ENCODE data around the gene DTNA.
"Not testable (repeated sequence)": the region's sequence is repeated elsewhere in the genome, so short reads cannot be mapped to it uniquely, and the experiment has no call there.

The DTNA gene

GRCh38 chr18:34709750-34710441 lies at the start of gene DTNA:
Gene DTNA (plus strand): TSS chr18:34710298. CDS start chr18:34755977, 45,679 bp downstream.
- no peak for DNase-seq

GRCh38 chr18:34660572-34660971 lies 49.5 kb upstream of the DTNA start:
- DNase-seq = peak; percentile 23

GRCh38 chr18:34661464-34662087 lies 48.5 kb upstream of the DTNA start:
- peak; percentile 70 for DNase-seq

GRCh38 chr18:34676816-34677574 lies 33.1 kb upstream of the DTNA start:
- no peak for DNase-seq

- not testable (repeated sequence) for DNase-seq
Observed at GRCh38 chr18:34689750-34690149, 20.3 kb upstream of the DTNA start.

GRCh38 chr18:34691614-34692013 lies 18.5 kb upstream of the DTNA start:
- no peak for DNase-seq

GRCh38 chr18:34694591-34695165 lies 15.4 kb upstream of the DTNA start:
- no peak for DNase-seq

GRCh38 chr18:34695310-34695709 lies 14.8 kb upstream of the DTNA start:
- no peak for DNase-seq

DNA sequence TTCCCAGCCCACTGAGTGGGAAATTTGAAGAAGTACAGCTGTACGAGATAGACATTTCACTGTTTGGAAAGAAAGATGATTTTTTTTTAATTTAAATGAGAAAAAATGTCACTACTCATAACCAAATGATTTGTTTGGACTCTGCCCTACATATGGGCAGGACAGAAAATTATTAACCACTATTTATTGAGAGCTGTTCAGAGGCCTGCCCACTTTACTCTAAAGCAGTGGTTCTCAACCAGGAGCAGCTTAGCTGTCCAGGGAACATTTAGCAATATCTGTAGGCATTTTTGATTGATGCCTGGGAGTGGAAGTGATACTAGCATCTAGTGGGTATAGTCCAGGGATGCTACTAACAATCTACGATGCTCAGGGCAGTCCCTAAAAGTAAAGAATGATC lies 13.4 kb upstream of the DTNA start:
- DNase-seq = no peak

DNA sequence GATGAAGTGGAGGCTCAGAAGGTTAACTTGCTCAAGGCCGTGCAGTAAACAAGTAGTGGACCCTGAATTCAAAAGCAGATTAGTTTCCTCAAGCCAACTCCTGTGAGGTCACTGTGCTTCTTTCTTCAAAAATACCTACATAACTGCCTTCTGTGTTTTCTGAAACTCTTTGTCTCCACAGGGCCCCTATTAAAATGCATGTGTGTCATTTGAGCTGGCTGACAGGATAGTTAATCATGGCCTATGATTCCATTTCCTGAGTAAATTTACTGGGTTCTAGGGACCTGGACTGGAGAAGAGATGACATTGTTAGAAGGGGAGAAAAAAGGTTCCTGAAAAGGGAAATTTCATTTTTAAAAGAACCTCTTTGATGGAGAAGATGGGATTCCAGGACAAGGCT lies 12.9 kb upstream of the DTNA start:
- no peak for DNase-seq

- DNase-seq = no peak
Observed at GRCh38 chr18:34697891-34698290, 12.2 kb upstream of the DTNA start.

- no peak for DNase-seq
Observed at GRCh38 chr18:34701911-34702310, 8.2 kb upstream of the DTNA start.

DNA sequence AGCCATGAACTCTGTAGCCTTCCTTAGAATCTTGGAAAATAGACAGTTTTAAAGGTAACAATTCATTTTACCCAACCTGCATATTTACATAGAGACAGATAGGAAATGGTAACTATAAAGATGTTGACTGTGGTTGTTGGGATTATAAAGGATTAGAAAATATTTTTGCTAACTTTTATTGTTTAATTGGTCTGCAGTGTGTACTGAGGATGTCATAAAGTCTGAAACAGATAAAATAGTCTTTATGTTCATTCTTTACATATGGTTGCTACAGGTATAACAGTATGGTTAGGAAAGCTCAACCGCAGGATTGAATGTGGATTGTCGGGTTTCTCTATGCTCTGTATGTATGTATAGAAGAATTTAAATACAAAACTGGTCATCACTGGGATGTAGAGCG lies 7.3 kb upstream of the DTNA start:
- no peak for DNase-seq

GRCh38 chr18:34704074-34704473 lies 6.0 kb upstream of the DTNA start:
- no peak for DNase-seq

DNA sequence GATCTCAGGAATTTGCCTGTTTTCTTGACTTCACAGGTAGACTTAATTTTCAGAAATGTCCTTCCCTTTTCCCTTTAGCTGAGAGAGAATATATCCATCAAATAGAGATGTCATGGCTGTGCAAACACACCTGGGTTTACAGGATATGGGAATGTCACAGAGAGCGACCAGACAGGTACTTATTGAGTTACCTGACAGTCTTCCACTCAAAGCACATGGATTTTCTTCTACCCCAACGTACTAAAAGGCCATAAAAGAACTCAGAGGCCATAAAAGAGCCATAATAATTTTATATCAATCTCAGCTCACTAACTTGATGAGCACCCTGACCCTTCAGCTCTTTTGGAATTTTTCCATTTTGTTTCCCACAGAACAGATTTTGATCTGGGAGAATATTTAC lies 5.3 kb upstream of the DTNA start:
- DNase-seq = no peak

GRCh38 chr18:34707670-34708069 lies 2.4 kb upstream of the DTNA start:
- no peak for DNase-seq

GRCh38 chr18:34709104-34709503 lies 994 bp upstream of the DTNA start:
- DNase-seq = no peak

GRCh38 chr18:34710458-34710914 lies 388 bp downstream of the DTNA start:
- DNase-seq = no peak

- no peak for DNase-seq
Observed at GRCh38 chr18:34710934-34711333, 836 bp downstream of the DTNA start.

DNA sequence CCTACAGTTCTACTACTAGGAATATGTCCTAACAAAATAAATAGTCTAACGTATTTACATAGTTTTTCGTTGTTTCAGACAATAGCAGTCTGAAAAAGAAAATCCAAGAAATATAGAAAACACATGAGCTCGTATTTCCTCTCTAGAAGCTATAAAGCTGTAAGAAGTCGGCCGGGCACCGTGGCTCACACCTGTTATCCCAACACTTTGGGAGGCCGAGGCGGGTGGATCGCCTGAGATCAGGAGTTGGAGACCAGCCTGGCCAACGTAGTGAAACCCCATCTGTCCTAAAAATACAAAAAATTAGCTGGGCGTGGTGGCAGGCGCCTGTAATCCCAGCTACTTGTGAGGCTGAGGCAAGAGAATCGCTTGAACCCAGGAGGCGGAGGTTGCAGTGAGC lies 6.0 kb downstream of the DTNA start:
- DNase-seq = not testable (repeated sequence)

DNA sequence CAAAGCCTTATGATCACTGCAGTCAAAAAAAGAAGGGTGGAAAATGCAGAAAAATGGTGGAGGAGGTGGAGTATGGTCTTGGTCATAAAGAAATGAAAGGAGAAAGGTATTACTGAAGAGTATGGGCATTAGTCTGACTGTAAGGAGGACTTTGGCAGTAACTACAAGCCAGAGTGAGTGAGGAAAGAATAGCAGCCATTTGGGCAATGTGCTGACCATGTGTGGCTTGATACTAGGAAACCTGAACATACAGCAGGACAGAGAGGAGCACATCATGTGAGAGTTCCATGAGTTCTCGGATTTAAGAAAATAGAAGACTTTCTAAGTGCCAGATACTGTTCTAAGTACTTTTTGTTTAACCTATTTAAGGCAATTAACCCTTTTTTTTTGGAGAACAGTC lies 8.5 kb downstream of the DTNA start:
- no peak for DNase-seq

DNA sequence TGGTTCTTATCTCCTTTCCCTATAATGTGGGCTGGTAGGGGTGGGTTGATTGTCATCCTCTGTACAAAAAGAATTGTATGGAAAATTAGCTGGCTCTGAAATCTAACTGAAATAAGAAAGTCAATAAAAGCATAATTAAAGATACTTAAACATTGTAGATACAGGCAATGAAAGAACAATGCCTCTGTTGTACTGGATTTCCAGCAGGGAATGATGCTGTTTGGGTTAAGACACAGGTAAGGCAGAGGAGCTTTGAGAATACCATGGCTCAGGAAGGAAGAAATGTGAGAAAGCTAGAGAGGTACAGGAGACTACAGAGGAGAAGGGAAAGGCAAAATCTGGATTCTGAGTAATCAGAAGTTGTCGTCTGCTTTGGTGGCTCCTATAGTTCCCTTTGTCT lies 10.1 kb downstream of the DTNA start:
- no peak for DNase-seq

- DNase-seq = no peak
Observed at GRCh38 chr18:34723143-34723542, 13.0 kb downstream of the DTNA start.

DNA sequence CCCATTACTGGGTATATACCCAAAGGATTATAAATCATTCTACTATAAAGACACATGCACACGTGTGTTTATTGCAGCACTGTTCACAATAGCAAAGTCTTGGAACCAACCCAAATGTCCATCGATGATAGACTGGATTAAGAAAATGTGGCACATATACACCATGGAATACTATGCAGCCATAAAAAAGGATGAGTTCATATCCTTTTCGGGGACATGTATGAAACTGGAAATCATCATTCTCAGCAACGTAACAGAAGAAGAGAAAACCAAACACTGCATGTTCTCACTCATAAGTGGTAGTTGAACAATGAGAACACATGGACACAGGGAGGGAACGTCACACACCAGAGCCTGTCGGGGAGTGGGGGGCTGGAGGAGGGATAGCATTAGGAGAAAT lies 15.6 kb downstream of the DTNA start:
- not testable (repeated sequence) for DNase-seq
